ENCODE results near the gene PHYHIPL. TPM values are rescaled to one million over a fixed set of nuclear protein-coding genes. Genes with fewer than 3 reads are reported as not detected.

PHYHIPL gene
- total RNA-seq, 4 donors from 2014 or later, result 0.32 TPM; not detected in 3

- no peak for TF ChIP-seq POLR2A (IDR thresholded peaks at IDR 0.05)
- no peak for TF ChIP-seq CTCF (IDR thresholded peaks at IDR 0.05 in 4 of 5, conservative IDR thresholded peaks at IDR 0.05 in 1 of 5)
- Histone ChIP-seq H3K4me3 (no peak overlapping the region), H3K9me3 (no peaks in the 10 kb centered on the region), H3K36me3 (no peaks in the 10 kb centered on the region), H3K27ac (no peak overlapping the region), H3K27me3 (no peaks in the 10 kb centered on the region), H3K4me1 (peaks cover 0 to 4% of the 10 kb centered on the region in 2 donors)
- ATAC-seq (no peak), DNase-seq (no peak)
- in situ Hi-C loops (cut with MboI; ENCODE audit: low sequenced_read_pairs in 4 of 4), result no loop called here
- intact Hi-C loops (cut with DNase I; ENCODE audit: low total_unique reads), result no loop called here
These were observed 38.4 kb upstream of the PHYHIPL start for GRCh38 chr10:59138052-59138451.

GRCh38 chr10:59143544-59143943 lies 32.9 kb upstream of the PHYHIPL start:
- H3K36me3 ChIP-seq, result no peaks in the 10 kb centered on the region
- H3K4me1 ChIP-seq, result no peaks in the 10 kb centered on the region
- H3K9me3 ChIP-seq, result no peaks in the 10 kb centered on the region
- in situ Hi-C loops (cut with MboI; ENCODE audit: low sequenced_read_pairs in 4 of 4) (no loop called here), intact Hi-C loops (cut with DNase I; ENCODE audit: low total_unique reads) (no loop called here)
- no peak overlapping the region for H3K4me3 ChIP-seq
- TF ChIP-seq CTCF (IDR thresholded peaks at IDR 0.05 in 4 of 5, conservative IDR thresholded peaks at IDR 0.05 in 1 of 5) (no peak), POLR2A (IDR thresholded peaks at IDR 0.05) (no peak)
- no peak overlapping the region for H3K27ac ChIP-seq
- no peak for DNase-seq
- no peaks in the 10 kb centered on the region for H3K27me3 ChIP-seq
- ATAC-seq, result no peak

- Histone ChIP-seq H3K27me3 (no peaks in the 10 kb centered on the region), H3K27ac (no peak overlapping the region), H3K4me1 (no peaks in the 10 kb centered on the region), H3K4me3 (no peak overlapping the region), H3K9me3 (no peaks in the 10 kb centered on the region), H3K36me3 (no peaks in the 10 kb centered on the region)
- intact Hi-C loops (cut with DNase I; ENCODE audit: low total_unique reads), result no loop called here
- TF ChIP-seq CTCF (IDR thresholded peaks at IDR 0.05 in 4 of 5, conservative IDR thresholded peaks at IDR 0.05 in 1 of 5), result no peak
- no peak for TF ChIP-seq POLR2A (IDR thresholded peaks at IDR 0.05)
- ATAC-seq (no peak), DNase-seq (no peak)
- in situ Hi-C loops (cut with MboI; ENCODE audit: low sequenced_read_pairs in 4 of 4), result no loop called here
These were observed 27.7 kb upstream of the PHYHIPL start for GRCh38 chr10:59148701-59149100.

GRCh38 chr10:59155556-59155955 lies 20.9 kb upstream of the PHYHIPL start:
- no peaks in the 10 kb centered on the region for H3K27me3 ChIP-seq
- H3K36me3 ChIP-seq, result no peaks in the 10 kb centered on the region
- H3K9me3 ChIP-seq, result no peaks in the 10 kb centered on the region
- TF ChIP-seq CTCF (IDR thresholded peaks at IDR 0.05 in 4 of 5, conservative IDR thresholded peaks at IDR 0.05 in 1 of 5), result no peak
- no peak for TF ChIP-seq POLR2A (IDR thresholded peaks at IDR 0.05)
- no peak overlapping the region for H3K4me3 ChIP-seq
- ATAC-seq (no peak), DNase-seq (no peak)
- in situ Hi-C loops (cut with MboI; ENCODE audit: low sequenced_read_pairs in 4 of 4) (loop anchor here in 1 of 4 donors (25.0 kb wide), 1 partner anchor 193 kb away; no protein-coding TSS in a partner anchor), intact Hi-C loops (cut with DNase I; ENCODE audit: low total_unique reads) (no loop called here)
- H3K27ac ChIP-seq, result no peak overlapping the region
- no peaks in the 10 kb centered on the region for H3K4me1 ChIP-seq

GRCh38 chr10:59167512-59167911 lies 8.9 kb upstream of the PHYHIPL start:
- no peak for DNase-seq
- Histone ChIP-seq H3K9me3 (no peaks in the 10 kb centered on the region), H3K27me3 (no peaks in the 10 kb centered on the region), H3K27ac (no peak overlapping the region), H3K4me1 (no peaks in the 10 kb centered on the region), H3K36me3 (no peaks in the 10 kb centered on the region), H3K4me3 (no peak overlapping the region)
- in situ Hi-C loops (cut with MboI; ENCODE audit: low sequenced_read_pairs in 4 of 4), result loop anchor here in 1 of 4 donors (25.0 kb wide), 1 partner anchor 205 kb away; no protein-coding TSS in a partner anchor
- TF ChIP-seq POLR2A (IDR thresholded peaks at IDR 0.05), result no peak
- TF ChIP-seq CTCF (IDR thresholded peaks at IDR 0.05 in 4 of 5, conservative IDR thresholded peaks at IDR 0.05 in 1 of 5), result no peak
- intact Hi-C loops (cut with DNase I; ENCODE audit: low total_unique reads), result no loop called here
- no peak for ATAC-seq

All from gastrocnemius medialis (tissue), 4 donors.